ENCODE measurements around the gene OCEL1.

Gene OCEL1

DNA sequence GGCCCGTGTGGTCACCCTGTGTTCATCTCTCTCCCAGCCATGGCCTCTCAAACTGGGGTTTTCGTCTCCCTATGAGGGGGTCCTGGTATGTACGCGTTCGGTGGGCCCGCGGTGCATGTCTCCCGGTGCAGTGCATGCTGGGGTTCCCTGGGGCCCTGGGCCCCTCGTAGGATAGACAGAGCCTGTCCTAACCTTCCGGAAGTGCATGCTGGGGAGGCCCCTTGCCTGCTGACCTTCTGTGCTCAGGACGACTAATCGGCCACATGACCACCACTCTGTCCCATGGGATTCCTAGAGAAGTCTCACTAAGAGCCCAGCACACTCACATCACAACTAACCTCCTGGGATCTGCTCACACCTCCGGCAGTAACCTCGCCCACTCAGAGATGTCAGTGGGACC is 15.7 kb upstream of the OCEL1 start:
- no peak for DNase-seq

DNA sequence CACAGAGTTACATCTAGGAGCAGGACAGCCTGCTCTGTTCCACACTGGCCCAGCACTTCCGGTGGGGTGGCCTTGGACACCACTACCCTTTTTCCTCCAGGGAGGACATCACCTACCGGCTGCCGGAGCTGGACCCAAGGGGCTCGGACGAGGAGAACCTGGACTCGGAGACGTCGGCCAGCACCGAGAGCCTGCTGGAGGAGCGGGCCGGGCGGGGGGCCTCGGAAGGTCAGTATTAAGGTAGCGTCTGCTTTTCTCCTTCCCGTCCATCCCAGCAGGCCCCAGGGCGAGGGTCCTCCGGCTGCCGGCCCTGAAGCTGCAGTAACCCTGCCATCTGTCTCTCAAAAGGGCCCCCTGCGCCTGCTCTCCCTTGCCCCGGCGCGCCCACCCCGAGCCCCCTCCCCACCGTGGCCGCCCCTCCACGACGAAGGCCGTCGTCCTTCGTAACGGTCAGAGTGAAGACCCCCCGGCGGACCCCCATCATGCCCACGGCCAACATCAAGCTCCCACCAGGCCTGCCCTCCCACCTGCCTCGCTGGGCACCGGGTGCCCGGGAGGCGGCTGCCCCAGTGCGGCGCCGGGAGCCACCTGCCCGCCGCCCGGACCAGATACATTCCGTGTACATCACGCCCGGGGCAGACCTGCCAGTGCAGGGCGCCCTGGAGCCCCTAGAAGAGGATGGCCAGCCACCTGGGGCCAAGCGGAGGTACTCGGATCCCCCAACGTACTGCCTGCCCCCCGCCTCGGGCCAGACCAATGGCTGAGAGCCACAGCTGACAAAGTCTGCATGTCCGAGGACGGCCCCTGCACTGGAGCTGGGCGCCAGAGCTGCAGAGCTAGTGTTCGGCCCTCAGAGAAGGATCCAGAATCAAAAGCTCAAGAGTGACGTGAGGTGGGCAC is 14.2 kb upstream of the OCEL1 start:
- DNase-seq: no peak

DNA sequence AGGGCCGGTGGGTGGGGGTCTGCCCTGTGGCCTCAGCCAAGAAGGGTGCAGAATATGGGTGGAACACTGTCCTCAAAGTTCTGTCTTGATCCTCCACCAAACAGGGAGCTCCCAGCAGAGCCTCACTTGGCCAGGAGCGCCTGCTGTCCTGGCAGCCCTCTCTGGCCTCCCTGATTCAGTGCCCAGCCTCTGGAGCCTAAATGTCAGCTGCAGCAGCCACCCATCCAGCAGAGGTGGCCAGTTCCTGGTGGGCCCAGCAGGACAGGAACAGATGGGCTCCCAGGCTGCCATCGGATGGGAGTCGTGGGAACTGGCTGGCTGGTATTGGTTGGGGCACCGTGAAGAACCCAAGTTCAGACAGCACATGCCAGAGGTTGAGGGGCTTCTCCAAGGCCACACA is 12.7 kb upstream of the OCEL1 start:
- DNase-seq: no peak

DNA sequence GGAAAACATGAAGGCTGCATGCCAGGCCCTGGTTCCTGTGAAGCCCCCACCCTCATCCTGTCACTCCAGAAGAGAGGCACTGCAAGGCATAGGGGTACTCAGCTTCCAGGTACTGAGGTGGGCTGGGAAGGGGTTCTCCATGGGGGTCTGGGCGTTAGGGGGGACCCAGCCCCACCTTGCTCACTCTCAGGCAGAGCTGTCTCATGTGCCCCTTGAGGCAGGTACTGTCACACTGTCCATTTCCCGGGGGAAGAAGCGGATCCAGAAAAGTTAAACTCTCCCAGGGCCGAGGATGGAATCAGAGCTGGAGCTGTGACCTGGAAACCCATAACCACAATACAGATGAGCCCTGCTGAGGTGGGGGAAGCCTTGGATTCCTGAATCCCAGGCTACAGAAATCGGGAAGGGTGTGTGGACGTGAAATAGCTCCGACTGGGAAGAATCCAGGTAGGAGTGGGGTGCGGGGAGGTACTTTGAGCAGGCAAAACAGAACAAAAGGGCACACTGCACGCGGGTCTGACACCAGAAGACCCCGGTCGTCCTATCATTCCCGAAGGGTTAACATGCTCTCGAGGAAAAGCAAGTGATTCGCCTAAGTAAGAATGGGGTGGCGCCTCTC is 11.4 kb upstream of the OCEL1 start:
- DNase-seq: no peak

DNA sequence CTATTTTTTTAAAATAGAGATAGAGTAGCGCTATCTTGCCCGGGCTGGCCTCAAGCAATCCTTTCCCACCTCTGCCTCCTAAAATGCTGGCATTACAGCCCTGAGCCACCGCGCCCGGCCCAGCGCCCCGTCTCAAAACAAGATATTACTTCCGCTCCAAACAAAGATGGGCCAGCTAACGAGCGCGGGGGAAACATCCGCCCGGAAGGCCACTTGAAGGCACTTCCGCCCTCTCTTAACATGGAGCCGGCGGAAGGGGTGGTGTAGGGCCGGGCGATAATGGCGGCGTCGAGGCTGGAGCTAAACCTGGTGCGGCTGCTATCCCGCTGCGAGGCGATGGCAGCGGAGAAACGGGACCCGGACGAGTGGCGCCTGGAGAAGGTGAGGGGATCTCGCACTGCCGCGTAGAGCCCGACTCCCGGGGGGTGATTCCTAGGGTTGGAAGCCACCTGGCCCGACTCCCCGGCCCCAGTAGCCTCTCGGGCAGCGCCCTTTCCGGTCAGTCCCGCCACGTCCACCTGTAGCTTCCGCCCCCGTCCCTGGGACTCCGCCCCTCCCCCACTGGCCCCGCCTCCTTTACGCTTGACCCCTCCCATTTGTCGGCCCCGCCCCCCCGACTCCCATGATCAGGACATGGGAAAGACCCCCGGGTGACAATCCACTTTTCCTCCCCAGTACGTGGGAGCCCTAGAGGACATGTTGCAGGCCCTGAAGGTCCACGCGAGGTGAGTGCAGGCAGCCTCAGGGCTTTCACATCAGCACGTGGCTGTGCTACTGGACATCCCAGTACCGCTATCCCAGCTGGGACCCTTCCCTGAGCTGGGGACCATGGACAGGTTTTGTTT is 10.7 kb upstream of the OCEL1 start, which contains the start of gene USE1:
Gene USE1 (plus strand): TSS at position 231 of the 845 bp plus-strand sequence. CDS start 49 bp downstream, at position 280.
- peak; percentile 93 for DNase-seq

DNA sequence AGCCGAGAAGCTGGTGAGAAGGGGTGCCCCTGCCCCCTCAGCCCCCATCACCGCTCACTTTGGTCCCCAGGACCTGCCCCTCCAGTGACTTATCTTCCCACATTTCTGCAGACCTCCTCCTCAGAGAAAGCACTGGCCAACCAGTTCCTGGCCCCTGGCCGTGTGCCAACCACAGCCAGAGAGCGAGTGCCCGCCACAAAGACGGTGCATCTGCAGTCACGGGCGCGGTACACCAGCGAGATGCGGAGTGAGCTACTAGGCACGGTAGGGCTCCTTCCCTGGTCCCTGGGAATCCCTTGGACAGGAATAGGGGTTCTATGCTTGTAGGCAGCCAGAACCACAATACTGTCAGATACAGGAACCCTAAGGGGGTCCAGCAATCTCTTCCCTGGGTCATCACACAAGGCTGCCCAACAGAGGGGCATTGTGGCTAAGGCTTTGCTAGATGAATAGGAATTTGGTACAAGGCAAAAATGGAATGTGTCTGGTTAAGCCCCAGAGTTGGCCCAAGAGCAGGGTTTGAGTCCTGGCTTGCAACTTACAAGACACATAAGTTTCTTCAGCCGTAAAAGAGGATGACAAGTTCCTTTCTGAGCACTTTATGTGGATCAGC is 9.9 kb upstream of the OCEL1 start:
- no peak for DNase-seq

DNA sequence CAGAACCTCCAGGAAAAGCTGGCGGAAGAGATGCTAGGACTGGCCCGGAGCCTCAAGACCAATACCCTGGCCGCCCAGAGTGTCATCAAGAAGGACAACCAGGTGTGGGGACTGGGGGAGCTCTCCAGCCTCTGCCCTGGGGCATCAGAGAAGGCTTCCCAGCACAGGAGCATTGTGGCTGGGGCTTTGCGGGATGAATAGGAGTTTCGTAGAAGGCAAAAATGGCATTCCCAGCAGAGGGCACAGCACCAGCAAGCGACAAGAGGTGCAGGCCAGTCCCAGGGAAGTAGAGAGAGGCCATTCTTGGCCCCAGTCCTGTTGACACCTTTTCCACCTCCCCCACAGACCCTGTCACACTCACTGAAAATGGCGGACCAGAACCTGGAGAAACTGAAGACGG is 6.7 kb upstream of the OCEL1 start:
- no peak for DNase-seq

DNA sequence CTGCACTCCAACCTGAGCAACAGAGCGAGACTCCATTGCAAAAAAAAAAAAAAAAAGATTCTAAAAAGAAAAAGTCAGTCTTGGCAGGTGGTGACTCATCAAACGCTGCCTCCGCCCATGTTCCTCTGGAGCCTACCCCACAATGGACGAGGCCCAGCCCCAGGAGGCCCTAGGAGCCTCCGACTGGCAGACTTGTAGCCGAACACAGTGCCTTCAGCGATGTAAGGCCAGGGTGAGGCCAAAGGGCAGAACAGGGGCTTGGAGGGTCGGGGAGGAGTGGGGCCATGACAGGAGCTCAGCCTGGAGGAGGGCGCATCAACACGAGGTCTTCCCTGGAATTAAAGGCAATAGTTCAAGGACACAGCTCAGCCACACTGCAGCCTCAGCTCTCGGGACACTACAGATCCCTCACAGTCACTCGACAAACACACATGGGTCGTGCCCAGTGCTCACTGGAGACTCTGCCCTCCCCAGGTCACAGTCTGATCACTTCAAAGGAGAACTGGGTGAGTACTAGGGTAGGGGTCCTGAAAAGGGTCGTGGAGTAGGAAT is 5.7 kb upstream of the OCEL1 start:
- no peak for DNase-seq

DNA sequence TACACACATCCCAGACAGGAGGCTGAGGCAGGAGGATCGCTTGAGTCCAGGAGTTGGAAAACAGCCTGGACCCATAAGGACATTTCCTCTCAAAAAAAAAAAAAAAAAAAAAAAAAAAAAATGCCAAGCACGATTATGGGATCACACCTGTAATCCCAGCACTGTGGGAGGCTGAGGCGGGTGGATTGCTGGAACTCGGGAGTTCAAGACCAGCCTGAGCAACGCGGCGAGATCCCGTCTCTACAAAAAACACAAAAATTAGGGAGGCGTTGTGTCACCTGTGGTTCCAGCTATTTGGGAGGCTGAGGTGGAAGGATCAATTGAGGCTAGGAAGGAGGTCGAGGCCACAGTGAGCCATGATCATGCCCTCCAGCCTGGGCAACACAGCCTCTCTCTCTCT is 973 bp upstream of the OCEL1 start:
- no peak for DNase-seq

DNA sequence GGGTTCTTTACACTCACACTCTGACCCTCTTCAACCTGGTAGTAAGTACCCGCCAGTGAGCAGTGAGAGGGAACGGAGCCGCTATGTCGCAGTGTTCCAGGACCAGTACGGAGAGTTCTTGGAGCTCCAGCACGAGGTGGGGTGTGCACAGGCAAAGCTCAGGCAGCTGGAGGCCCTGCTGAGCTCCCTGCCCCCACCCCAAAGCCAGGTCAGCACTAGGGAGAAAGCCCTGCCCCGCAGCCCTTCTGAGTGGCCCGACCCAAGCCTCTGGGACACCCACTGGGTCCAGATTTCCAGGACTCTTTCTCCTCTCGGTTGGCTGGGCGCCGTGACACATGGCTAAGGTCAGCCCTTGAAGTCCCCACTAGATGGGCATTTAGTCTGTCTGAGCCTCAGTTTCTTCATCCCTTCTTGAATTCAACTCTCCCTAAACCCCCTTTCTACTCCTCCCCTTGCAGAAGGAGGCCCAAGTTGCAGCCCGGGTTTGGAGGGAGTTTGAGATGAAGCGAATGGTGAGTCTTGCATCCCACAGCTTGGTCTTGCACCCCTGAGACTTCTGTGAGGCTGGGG is 1.9 kb downstream of the OCEL1 start:
- DNase-seq: no peak

DNA sequence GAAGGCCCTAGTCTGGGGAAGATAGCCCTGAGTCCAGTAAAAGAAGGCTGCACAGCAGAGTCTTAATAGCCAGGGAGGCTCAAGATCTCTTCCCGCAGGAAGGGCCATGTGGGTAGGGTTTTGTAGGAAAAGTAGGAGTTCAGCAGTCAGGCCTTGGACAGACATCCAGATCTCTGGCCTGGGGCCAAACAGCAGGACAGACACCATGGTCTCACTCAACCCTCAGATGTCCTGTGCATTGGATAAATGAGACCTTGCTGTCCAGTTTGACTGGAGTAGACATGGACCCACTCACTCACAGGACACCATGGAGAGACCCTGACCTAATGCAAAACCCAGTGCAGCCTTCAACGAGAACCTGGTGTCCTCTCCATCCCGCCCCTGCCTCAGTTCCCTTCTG is 3.9 kb downstream of the OCEL1 start:
- no peak for DNase-seq

DNA sequence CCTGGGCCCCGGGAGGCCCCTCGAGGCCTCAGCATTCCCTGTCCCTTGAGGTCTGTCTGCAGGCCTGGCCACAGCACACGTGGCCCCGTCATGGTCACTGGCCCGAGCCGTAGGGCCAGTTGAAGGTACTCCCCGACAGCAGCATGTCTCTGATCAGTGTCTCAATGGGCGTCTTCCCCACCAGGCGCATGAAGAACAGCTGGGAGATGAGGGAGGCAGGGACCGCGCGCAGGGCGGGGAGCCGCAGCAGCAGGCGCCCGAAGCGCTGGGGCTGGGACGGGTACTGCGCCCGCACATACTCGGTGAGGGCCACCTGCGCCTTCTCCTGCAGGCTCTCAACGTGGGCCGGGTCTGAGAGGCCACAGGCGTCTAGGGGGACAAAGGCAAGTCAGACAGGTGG is 6.2 kb downstream of the OCEL1 start:
- DNase-seq: no peak

DNA sequence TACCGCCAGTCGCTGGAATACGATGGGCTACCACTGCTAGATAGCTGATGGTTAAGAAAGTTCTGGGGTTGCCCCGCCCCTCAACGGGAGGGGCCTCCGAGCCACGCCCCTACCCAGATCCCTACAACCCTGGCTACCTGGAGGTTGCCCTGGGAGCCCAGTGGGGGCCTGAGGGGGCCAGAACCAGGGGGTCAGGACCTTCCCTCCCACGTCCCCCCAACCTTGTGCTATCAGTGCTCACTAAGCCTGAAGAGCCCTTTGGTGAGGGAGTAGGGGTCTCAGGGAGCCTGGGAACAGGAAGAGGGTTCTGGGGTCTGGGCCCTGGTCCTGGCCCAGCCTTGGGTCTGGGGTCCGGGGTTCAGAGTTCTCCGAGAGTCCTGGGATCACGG is 8.9 kb downstream of the OCEL1 start:
- DNase-seq: peak; percentile 77

DNA sequence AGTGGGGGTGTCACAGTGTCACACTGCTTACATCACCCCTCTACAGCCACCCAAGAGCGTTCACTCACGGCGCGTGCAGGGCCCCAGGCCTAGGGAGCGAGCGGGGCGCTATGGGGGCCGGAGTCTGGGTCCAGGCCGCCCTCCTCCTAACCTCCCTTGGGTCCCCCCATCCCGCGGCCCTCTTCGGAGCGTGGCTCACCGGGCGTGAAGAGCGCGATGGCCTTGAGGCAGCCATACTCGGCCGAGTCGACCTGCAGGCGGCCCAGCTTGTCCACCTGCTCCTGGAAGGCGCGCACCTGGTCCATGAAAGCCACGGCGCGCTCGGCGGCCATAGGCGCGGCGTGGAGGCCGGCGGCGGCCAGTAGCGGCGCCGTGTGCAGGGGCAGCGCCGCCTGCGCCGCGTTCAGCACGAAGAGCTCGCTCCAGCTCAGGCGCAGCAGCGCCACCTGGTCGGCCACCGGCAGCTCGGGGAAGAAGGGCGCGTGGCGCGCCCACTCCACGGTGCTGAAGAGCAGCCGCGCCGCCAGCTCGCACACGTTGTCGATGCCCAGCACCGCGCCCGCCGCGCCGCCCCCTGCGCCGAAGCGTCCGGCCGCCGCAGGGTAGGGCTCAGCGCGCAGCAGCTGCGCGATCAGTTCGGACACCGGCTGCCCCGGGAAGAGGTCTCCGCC is 9.4 kb downstream of the OCEL1 start:
- peak; percentile 79 for DNase-seq

DNA sequence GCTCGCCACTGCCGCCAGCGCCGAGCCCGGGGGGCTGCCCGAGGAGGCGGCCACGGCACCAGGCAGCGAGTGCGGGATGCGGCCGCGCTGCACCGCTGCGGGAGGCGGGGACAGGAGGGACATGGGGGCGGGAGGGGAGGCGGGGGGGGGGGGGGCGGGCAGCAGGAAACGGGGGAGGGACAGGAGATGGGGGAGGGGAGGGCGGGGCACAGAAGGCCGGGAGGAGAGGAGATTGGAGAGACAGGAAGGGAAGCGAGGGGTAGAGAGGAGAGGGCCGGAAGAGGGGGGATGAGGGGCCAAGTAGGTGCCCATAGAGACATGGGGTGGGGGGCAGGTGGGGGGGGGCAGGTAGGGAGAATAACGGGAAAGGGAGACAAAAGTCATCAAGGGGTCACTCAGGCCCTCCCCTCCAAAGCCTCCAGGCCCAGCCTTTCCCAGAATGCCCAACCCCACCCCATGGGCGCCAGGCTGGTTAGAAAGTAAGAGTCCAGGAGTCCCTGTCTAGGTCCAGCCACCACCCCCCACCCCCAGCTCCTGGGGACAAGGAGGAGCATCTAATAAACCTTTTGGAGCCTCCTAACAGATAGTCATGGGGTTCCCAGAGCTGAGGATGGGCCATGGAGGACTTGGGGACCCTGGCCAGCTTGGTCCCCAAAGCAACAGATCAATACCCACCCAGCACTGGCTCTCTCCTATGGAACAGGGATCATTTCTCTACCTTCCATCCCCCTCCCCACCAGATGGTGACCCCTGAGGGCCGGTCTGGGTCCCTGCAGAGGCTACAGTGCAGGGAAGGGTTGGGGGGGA is 10.1 kb downstream of the OCEL1 start:
- DNase-seq: peak; percentile 51

DNA sequence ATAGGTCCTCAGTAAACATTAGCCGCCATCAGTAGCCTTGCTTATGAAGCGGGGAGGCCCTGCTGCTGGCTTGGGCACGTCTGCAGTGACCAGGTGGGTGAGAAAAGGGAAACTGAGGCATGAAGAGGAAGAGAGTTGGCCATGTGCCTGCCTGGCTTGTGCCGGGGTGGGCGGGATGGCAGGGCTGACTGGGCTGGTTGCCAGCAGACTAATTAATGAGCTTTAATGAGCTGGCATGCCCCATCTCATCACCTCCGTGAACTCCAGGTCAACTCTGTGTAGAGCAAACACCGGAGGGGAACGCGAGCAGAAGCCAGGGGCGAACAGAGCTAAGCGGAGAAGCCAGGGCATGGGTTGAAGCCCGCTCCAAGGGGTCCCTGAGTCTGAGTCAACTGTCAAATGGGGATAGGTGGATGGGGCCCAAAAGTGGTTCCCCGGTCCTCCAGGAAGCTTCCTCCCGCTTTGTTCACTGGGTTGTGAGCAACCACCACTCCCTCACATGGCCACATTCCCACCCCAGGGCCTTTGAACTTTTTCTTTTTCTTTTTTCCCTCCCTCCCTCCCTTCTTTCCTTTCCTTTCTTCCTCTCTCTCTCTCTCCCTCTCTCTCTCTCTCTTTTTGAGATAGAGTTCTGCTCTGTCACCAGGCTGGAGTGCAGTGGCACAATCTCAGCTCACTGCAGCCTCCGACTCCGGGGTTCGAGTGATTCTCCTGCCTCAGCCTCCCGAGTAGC is 11.0 kb downstream of the OCEL1 start:
- DNase-seq: no peak

DNA sequence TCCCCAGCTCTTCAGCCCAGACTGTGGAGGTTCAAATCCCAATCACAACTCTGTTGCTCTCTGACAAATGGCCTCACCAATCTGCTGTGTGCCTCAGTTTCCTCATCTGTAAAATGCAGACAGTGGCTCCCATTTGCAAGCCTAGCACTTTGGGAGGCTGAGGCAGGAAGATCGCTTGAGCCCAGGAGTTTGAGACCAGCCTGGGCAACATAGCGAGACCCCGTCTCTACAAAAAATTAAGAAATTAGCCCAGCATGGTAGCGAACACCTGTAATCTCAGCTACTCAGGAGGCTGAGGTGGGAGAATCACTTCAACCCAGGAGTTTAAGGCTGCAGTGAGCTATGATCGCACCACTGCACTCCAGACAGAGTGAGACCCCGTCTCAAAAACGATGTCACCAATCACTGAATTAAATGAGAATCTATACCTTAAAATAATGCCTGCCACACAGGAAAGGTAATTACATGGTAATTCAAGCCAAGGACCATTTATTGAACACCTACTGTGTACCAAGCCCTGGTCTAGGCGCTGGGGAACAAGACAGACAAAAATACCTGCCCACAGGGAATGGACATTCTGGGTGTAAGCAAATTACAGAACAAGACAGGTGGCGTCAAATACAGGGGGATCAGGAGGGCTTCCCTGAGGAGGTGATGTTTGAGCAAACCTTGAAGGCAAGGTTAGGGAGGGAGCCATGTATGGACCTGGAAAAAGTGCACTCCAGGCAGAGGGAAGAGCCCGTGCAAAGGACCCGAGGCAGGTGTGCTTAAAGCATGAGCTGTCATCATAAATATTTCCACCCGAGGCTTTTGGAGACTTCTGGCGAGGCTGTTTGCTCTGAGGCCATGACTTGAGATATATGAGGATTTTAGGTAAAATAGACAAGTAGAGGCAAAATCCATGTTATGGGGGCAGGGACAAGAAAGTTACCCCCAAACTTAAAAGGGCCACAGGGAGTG is 12.0 kb downstream of the OCEL1 start:
- no peak for DNase-seq

DNA sequence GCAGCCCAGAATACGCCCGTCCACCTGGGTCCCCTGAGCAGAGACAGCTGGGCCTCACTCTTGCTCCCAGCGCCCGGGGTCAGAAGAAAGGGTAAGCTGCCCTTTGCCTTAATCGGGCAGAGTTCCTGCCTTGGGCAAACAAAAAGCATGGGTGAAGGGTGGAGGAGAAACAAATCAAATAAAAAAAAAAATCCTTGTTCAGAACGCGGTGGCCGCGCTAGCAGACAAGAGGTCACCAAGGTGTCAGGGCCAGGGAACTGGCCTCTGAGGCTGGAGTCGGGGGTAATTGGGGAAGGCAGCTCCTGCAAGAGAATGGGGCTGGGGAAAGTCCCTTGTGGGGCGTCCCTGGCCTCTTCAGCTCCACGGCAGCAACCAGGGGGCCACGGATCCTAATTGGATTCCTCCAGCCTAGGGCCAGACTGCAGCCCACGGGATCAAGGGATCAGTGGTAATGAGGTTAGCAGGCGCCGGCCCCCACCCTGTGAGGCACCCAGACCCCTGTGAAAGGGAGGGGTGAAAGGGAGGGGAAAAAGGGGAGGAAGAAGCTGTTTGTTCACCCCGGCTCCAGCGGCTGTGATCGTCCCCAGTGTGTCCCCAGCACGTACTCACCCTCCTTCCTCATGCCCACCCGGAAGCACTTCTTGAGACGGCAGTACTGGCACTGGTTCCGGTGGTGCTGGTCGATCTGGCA is 14.2 kb downstream of the OCEL1 start:
- DNase-seq: no peak
